Nephron progenitor cell (in vitro differentiated cells): ENCODE results near the gene HASPIN.
"Not testable (repeated sequence)": the region's sequence is repeated elsewhere in the genome, so short reads cannot be mapped to it uniquely, and the experiment has no call there.

Source experiments
- DNase-seq: peaks from one replicate; pipeline ENCODE4 v3.0.0; 2021
- H3K27ac Mint-ChIP-seq: 2 replicates; pipeline ENCODE4 v1.8.0; 2021; ENCODE audit warnings: mild to moderate bottlenecking, moderate library complexity, mixed read lengths
- H3K27me3 Mint-ChIP-seq: 2 replicates; pipeline ENCODE4 v1.8.0; 2021; ENCODE audit warnings: mild to moderate bottlenecking, low read depth, mixed read lengths; ENCODE audit not compliant: poor library complexity
- H3K36me3 Mint-ChIP-seq: 2 replicates; pipeline ENCODE4 v1.8.0; 2021; ENCODE audit warnings: low read depth, mixed read lengths
- H3K4me1 Mint-ChIP-seq: 2 replicates; pipeline ENCODE4 v1.8.0; 2021; ENCODE audit warnings: mixed read lengths
- H3K4me3 Mint-ChIP-seq: 2 replicates; pipeline ENCODE4 v1.8.0; 2021; ENCODE audit warnings: mild to moderate bottlenecking, moderate library complexity, mixed read lengths
- H3K9me3 Mint-ChIP-seq: 2 replicates; pipeline ENCODE4 v1.8.0; 2021; ENCODE audit warnings: mild to moderate bottlenecking, moderate library complexity, mixed read lengths
- CTCF ChIP-seq: fragments of 200-600 bp; sonication (generic); IDR thresholded peaks from 2 replicates; pipeline ENCODE4 v1.5.0; 2021; ENCODE audit warnings: antibody characterized with exemption

Gene HASPIN

GRCh38 chr17:3698139-3698538 lies 25.6 kb upstream of the HASPIN start:
- Mint-ChIP-seq H3K27ac (no peak overlapping the region), H3K4me3 (no peak overlapping the region), H3K36me3 (peaks cover 10% of the 10 kb centered on the region), H3K4me1 (peaks cover 12% of the 10 kb centered on the region), H3K27me3 (peaks cover 67% of the 10 kb centered on the region), H3K9me3 (peaks cover 37% of the 10 kb centered on the region)
- DNase-seq: no peak
- no peak for TF ChIP-seq CTCF

GRCh38 chr17:3699951-3700350 lies 23.8 kb upstream of the HASPIN start:
- Mint-ChIP-seq H3K27ac (no peak overlapping the region), H3K36me3 (peaks cover 10% of the 10 kb centered on the region), H3K27me3 (peaks cover 53% of the 10 kb centered on the region), H3K4me1 (no peaks in the 10 kb centered on the region), H3K9me3 (peaks cover 37% of the 10 kb centered on the region), H3K4me3 (no peak overlapping the region)
- no peak for TF ChIP-seq CTCF
- DNase-seq: no peak

DNA sequence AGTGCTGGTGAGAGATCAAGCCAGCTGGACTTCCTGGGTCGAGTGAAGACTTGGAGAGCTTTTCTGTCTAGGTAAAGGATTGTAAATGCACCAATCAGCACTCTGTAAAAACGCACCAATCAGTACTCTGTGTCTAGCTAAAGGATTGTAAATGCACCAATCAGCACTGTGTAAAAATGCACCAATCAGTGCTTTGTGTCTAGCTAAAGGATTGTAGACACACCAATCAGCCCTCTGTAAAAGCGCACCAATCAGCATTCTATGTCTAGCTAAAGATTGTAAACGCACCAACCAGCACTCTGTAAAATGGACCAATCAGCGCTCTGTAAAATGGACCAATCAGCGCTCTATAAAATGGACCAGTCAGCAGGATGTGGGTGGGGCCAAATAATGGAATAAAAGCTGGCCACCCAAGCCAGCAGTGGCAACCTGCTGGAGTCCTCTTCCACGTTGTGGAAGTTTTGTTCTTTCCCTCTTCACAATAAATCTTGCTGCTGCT lies 21.6 kb upstream of the HASPIN start:
- Mint-ChIP-seq H3K27me3 (peaks cover 39% of the 10 kb centered on the region), H3K9me3 (peaks cover 36% of the 10 kb centered on the region), H3K36me3 (peaks cover 10% of the 10 kb centered on the region)
- not testable (repeated sequence) for H3K4me1 Mint-ChIP-seq, DNase-seq, H3K27ac Mint-ChIP-seq, H3K4me3 Mint-ChIP-seq

GRCh38 chr17:3704931-3705717 lies 18.6 kb upstream of the HASPIN start:
- Mint-ChIP-seq H3K4me1 (no peaks in the 10 kb centered on the region), H3K27ac (no peak overlapping the region), H3K36me3 (peaks cover 10% of the 10 kb centered on the region), H3K4me3 (no peak overlapping the region), H3K9me3 (peaks cover 16% of the 10 kb centered on the region), H3K27me3 (peaks cover 15% of the 10 kb centered on the region)
- no peak for TF ChIP-seq CTCF
- DNase-seq: no peak

GRCh38 chr17:3705718-3705984 lies 18.1 kb upstream of the HASPIN start:
- not testable (repeated sequence) for DNase-seq, H3K4me3 Mint-ChIP-seq, H3K4me1 Mint-ChIP-seq, H3K27ac Mint-ChIP-seq
- Mint-ChIP-seq H3K27me3 (peaks cover 15% of the 10 kb centered on the region), H3K36me3 (peaks cover 10% of the 10 kb centered on the region), H3K9me3 (peaks cover 15% of the 10 kb centered on the region)

DNA sequence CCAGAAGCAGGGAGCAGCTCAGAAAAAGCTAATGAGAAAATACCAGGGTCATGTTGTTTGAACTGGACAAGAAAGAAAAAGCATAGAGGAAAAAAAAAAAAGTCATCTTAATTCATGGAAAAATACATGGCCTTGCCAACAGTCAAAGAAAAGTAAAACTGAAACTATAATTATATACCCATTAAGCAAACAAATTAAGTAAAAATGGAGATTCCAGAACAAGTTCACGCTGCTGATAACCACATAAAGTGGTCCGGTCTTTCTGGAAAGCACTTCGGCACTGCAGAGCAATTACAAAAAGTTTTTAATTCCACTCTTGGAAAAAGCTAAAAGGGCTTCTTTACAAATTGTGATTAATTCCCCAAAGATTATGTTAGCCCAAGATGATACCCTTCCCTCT lies 15.3 kb upstream of the HASPIN start:
- H3K27ac Mint-ChIP-seq: no peak overlapping the region
- no peak overlapping the region for H3K4me3 Mint-ChIP-seq
- no peaks in the 10 kb centered on the region for H3K9me3 Mint-ChIP-seq
- no peak for DNase-seq
- no peak for TF ChIP-seq CTCF
- H3K4me1 Mint-ChIP-seq: no peaks in the 10 kb centered on the region
- H3K27me3 Mint-ChIP-seq: peaks cover 10% of the 10 kb centered on the region
- peaks cover 16% of the 10 kb centered on the region for H3K36me3 Mint-ChIP-seq

GRCh38 chr17:3710951-3711383 lies 12.7 kb upstream of the HASPIN start:
- Mint-ChIP-seq H3K36me3 (peaks cover 24% of the 10 kb centered on the region), H3K4me3 (no peak overlapping the region), H3K27me3 (peaks cover 4% of the 10 kb centered on the region), H3K4me1 (no peaks in the 10 kb centered on the region), H3K9me3 (no peaks in the 10 kb centered on the region), H3K27ac (no peak overlapping the region)
- TF ChIP-seq CTCF: no peak
- no peak for DNase-seq
